Right lung (tissue), 5 donors: ENCODE data around the gene PAXX. TPM values are rescaled to one million over a fixed set of nuclear protein-coding genes. Genes with fewer than 3 reads are reported as not detected.
"Not testable (repeated sequence)": the region's sequence is repeated elsewhere in the genome, so short reads cannot be mapped to it uniquely, and the experiment has no call there.

Experiments
- DNase-seq, 2 donors: peaks; one replicate each; pipeline ENCODE4 v3.0.0-alpha.2; 2013
- polyA plus RNA-seq, 5 donors: library from polyadenylated mRNA; unstranded; fragments of 120-200 nt; gene quantifications; one replicate each; pipeline versions ENCODE4 v1.2.1 to v1.2.3, GENCODE V29; 2013; ENCODE audit warnings: inconsistent platforms in 1 of 5, low replicate concordance in 1 of 5; ENCODE audit not compliant: insufficient read length in 5 of 5, insufficient read depth in 1 of 5

Gene PAXX
- polyA plus RNA-seq, 5 donors = 26.2 to 57.5 (median 36.8) TPM

DNA sequence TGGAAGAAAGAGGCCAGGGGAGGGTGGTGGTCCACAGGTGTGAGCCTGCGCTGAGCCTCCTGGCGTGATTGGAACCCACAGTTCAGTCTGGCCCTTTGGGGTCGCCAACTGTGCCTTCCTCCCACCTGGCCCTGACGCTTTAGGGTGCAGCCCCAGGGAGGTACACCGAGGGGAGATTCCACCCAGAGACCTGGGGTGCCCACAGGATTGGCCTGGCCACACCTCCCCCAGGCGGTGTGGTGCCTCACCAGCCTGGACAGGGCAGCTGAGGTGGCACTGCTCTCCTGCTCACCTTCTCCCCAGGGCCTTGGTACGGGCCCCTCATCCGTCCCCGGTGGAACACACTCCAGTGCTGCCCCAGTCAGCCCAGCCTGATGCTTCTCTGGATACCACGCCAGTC, 5.1 kb downstream of the PAXX start:
- DNase-seq = no peak

DNA sequence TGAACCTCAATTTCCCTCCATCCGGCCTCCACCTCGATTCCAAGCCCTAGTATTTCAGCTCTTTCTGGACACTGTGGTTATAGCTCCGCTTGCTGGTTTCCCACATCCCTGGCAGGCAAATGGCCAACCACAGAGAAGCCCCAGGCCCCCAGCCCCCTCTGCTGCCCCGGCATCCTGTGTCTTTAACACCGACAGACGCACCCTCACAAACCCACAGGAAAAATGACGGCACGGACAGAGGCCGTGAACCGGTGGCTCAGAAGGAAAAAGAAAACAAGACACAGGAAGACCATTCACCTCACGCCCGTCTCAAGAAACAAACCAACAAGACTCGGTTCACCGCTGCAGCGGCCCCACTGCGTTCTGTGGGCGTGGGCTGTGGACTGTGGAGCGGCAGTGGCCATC, 5.6 kb downstream of the PAXX start:
- DNase-seq = no peak

DNA sequence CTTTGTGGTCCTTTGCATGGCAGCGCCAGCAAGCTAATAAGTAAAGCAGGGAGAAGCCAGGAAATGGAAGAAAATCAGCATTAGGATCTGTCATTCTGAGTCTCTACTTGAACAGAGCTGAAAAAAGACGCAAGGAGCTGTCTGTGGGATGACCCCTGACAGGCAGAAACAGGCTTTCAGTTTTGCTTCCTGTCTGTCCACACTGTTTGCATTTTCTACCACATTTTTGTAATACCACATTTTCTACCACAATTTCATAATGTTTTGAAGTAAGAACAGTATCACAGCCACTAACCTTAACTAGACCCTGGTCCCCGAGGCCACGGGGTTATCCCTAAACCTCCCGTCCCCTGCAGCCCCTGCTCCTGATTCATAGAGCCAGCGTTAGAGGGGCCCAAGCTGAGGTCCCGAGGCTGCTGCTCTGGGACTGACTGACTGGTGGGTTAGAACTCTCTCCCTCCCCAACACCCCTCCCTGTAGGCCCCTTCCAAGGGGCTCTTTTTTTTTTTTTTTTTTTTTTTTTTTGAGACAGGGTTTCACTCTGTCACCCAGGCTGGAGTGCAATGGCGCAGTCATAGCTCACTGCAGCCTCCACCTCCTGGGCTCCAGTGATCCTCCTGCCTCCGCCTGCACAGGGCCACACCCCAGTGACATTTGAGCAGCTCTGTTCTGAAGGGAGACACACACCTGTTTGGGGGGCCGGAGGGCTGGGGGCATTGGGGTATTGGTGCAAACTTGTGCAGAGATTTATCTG, 8.1 kb downstream of the PAXX start:
- no peak for DNase-seq

DNA sequence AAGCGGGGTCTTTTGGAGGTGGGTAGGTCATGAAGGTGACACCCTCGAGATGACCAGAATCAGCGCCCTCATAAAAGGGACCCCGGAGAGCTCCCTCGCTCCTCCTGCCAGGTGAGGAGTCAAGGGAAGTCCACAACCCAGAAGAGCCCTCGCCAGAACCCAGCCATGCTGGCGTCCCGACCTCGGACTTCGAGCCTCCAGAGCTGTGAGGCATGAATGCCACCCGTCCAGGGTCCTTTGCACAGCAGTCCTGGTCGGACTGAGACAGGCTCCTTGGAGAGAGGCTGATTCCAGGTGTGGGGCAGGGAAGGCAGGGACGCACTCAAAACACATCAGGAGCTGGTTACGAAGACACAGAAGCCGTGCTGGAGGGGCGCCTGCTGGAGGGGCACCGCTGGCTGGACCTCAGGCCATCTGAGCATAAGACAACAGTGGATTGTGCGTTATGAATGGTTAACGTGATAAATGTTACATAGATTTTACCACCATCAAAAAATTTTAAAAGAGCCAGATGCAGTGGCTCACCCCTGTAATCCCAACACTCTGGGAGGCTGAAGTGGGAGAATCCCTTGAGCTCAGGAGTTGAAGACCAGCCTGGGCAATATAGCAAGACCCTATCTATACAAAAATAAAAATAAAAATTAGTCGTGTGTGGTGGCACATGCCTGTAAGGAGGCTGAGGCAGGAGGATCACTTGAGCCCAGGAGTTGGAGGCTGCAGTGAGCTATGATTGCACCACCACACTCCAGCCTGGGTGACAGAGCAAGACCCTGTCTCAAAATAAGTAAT, 9.8 kb downstream of the PAXX start:
- no peak for DNase-seq

DNA sequence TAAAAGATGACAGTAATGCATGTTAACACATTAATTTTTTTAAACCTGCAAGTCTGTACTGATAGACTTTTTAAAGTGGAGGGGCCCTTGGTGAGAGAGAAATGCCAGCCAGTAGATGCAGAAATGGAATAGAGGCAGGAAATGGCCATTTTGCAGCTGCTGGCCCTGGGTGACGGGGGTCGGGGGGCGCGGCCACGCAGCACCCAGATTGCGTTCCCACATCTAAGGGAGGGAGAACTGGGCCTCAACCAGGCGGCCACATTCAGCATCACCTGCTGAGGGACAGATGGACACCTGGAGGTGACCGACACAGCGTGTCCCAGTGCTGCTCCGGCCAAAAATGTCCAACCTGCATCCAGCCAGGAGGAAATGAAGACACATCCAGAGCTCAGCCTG, 10.4 kb downstream of the PAXX start:
- no peak for DNase-seq

DNA sequence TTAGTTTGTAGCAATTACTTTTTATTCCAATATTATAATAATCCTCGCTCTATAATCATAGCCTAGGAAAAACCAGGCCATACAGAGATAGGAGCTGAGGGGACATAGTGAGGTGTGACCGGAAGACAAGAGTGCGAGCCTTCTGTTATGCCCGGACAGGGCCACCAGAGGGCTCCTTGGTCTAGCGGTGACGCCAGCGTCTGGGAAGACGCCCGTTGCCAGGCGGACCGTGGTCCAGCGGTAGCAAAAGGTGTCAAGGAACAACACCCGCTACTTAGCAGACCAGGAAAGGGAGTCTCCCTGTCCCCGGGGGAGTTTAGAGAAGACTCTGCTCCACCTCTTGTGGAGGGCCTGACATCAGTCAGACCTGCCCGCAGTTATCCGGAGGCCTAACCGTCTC, 12.1 kb downstream of the PAXX start:
- DNase-seq = not testable (repeated sequence)

DNA sequence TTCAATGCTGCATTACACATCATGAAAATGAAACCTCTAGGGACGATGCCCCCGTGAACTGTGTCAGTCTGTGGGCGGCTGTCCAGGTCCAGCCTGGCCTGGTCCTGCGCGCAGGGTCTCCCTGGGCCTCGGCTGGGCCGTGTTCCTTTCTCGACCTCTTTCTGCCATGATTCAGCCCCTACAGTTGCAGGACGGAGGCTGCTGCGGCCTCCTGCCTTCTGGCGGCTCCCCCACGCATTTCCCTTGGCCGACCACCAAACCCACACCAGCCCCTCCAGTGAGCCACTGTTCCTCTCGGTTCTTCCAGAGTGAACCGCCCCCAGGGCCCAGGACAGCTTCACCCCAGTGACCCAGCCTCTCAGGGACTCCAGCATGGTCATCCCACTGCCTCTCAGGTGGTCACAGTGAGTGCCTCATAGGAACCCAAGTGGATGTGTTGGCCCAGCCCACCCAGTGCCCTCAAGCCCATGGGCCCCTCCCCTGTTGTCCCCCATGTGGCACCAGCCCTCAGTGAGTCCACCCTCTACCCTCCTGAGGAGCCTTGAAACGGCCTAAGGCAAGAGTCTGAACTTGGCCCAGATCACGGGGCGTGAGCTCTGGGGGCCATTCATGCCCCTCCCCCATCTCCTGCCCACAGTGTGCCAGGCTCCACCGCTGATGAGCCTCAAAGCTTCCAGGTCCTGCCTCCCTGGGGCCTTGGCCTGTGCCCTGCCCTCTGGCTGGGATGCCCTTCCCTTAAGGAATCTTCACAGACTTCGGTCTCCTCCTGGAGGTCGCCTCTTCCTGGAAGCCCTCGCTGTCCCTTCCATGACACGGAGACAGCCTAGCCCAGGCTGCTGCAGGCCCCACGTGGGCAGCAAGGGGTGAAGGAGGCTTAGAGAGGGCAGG, 14.1 kb downstream of the PAXX start:
- DNase-seq = no peak

DNA sequence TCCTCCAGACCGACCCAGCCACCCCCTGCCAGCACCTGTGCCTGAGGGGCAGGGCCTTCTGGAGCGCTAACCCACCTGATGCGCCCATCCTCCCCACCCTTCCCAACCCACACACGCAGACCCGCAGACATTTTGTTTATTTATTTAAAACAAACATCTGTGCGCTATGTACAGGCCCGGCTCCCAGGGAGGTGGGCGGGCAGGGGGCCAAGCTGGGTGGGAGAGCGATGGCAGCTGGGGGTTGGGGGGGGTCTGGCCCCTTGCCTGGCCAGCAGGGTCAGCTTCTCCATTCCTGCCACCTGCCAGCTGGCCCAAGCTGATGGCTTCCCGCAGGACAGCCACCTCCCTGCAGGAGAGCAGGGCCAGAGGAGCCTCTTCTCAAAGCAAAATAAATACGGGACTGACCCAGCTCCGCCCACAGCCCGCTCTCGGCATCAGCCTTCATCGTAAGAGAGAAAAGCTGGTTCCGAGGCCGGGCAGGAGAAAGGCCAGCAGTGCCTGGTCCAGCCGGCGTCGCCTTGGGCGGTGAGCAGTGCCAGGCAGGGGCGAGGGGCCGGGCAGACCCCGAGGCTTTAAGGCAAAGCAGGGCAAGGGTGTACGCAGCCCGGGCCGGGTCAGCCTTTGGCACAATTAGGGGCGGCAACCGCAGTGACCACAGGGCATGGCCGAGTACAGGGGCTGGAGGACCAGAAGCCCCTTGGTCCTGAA, 15.0 kb downstream of the PAXX start:
- DNase-seq = no peak

DNA sequence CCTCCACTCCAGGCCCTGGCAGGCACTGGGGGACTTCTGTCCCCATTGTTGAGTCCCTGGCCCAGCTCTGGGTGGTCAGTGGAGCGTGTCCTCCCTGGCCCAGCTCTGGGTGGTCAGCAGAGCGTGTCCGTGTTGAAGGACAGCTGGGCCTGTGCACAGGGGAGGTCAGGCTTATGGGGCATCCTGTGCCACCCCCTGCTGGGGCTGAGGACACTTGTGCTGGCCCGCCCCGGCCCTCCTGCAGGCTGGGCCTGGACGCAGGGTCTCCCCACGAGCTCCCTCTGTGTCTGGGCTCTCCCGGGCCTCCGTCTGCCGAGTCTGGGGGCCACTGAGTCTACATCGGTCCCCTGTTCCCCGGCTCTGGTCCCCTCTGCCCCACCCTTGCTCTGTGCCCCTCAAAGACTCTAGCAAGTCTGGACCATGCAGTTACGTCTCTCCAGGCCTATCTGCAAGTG, 15.6 kb downstream of the PAXX start:
- DNase-seq = no peak

DNA sequence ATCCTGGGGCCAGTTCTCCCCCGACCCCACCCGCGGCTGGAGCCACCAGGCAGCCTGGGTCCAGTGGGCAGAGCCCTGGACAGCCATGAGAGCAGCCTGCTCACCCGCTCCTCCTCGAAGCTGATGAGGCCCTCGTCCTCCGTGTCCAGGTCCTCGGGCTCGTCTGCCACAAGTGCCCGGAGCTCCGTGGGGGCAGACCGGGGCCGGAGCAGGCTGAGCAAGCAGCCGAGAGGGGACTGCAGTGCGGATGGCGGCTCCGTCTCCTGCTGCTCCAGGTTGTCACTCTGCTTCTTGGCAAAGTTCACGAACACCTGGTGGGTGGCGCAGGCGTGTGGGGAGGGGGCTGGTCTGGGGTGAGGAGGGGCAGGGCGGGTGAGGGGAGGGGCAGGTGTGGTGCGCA, 16.1 kb downstream of the PAXX start:
- no peak for DNase-seq

DNA sequence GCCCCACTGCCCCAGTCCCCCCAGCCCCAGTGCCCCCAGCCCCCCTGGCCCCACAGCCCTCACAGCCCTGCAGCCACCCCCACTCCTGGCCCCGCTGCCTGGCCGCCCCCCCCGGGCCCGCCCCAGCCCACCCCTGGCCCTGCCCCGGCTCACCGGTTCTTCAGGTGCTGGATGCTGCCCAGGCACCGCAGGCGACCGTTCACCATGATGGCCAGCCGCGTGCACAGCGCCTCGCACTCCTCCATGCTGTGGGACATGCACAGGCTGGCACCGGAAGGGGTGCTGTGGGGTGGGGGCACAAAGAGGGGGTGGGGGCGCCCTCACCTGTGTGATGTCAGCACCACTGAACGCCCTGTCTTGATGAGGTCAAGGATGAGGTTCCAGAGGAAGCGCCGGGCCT, 17.0 kb downstream of the PAXX start:
- DNase-seq = no peak

DNA sequence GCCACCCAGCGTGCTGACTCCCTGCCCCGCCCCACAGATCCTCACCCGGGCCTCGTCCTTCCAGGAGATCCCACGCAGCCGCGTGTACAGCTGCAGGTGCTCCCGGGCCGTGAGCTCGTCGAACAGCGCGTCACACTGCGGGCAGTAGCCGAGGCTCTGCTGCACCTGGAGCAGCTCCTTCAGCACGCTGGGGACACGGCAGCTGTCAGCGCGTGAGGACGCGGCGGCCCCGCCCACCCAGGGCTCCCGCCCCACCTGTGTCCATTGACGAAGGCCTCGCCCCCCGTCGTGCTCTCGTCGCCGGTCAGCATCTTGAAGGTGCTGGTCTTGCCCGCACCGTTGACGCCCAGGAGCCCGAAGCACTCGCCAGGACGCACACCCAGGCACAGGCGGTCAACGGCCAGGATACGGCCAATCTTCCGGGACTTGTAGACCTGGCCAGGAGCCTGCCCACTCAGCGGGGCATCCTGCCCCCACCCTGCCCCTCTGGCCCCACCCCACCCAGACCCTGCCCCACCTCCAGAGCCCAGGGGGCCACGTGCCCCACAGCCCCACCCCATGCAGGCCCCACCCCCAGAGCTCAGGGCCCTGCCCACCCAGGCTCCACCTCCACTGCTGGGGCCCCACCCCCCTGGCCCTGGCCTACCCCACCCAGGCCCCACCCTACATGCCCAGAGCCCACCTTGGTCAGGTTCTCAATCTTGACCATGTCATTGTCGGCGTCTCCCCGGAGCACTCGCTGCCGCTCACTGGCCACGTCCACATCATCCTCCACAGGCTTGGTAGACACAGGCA, 17.9 kb downstream of the PAXX start:
- no peak for DNase-seq

DNA sequence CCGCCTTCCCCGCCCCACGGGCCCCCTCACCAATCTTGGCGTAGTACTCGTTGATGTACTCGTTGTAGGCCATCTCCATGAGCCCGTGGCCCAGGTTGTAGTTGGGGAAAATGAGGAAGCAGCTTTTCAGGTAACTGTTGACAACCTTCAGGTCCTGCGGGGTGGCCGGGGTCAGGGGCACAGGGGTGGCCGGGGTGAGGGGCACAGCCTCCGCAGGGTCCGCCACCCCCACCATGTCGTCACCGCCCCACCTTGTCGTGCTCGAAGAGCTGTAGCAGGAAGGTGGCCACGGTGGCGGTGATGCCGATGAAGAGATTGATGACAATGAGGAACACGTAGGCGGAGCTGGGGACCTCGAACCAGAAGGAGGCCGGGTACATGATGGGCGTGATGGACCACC, 18.9 kb downstream of the PAXX start:
- no peak for DNase-seq

DNA sequence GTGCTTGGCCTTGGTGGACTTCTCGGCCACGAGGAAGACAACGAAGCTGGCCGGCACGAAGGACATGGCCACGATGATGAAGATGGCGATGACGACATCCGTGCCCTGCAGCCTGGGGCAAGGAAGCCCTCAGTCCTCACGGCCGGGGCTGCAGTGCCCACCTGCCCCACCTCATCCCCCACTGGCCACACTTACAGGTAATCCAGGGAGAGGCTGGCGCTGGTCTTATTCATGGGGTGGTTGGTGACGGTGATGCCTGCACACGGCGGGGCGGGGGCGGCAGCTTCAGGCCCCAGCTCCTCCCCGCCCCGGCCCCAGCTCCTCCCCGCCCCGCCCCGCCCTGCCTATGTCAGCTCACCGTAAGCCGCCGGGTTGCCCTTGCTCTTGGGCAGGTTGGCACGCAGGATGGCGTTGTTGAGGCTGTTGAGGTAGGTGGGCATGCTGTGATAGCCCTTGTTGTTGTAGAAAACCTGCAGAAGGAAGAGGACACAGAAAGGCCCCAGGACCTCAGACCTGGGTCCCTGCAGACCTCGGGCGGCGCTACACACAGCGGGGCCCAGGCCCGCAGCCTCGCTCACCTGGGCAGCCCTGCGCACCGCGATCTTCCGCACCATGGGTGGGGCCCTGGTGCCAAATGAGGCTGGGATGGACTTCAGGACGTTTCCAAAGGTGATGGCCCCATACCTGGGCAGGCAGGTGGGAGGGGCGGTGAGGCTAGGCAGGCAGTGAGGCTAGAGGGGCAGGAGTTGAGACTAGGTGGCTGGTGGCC, 19.9 kb downstream of the PAXX start:
- no peak for DNase-seq

DNA sequence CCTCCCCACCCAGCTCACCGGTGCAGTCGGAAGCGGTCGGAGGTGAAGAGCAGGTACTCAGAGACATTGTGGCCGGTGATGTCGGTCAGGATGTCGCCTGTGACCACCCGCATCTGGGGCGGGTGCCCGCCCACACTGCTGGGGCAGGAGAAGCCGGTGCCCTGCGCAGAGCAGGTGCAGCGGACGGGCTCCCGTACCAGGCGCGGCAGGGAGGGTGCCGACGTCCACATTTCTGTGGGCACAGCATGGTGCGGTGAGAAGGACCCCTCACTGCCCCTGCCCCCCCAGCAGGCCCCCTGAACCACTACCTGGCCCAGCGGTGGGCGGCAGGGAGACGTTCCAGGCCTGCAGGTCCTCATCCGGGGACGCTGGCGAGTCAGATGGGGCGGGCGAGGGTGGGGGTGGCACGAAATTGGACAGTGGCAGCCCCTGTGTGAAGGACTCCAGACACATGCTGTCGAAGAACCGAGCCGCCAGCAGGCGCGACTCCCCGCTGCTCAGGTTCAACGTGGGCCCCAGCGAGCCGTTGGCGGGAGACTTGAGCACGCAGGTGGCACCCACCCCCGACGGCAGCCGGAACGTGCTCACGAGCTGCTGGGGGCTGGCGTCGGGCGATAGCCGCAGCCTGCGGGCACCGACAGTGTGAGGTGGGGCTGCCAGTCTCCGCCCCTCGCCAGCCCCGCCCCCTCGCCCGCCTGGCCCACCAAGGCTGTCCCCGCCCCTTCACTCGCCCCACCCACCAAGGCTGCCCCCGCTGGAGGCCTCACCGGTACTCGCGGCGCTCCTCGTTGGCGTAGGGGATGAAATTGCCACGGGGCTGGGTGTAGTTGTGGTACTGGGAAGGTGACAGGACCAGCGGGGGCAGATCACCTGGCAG, 20.7 kb downstream of the PAXX start:
- no peak for DNase-seq

DNA sequence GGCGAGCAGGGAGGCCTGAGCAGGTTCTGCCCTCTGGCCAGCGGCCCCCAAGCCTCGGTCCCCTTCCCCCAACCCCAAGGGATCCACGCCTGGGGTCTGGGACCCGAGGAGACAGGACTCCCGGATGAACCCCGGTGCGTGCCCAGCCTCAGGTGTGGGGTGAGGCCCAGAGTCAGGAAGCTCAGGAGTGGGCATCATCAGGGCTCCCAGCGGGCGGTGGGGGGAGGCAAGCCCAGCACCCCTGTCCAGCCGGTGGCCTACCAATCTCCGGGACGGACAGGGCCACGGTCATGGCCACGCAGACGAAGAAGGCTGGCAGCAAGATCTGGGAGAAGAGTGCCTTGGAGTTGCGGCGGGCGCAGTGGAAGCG, 21.3 kb downstream of the PAXX start:
- DNase-seq = no peak

DNA sequence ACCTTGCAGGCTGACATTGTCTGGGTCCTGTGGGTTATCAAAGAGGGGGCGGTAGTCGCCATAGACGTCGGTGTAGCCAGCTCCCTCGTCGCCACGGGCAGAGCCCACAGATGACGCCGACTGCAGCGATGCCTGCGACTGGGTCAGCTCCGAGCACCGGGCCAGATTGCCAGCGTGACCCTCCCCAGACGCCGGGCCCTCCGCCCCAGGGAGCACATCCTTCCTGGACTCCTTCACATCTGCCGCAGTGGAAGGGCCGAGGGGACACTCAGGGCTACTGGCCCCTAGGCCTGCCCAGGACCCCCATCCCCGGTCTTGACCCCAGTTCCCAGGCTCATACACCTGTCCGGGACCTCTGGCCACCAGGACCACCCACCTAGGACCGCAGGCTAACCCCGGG, 21.9 kb downstream of the PAXX start:
- no peak for DNase-seq

DNA sequence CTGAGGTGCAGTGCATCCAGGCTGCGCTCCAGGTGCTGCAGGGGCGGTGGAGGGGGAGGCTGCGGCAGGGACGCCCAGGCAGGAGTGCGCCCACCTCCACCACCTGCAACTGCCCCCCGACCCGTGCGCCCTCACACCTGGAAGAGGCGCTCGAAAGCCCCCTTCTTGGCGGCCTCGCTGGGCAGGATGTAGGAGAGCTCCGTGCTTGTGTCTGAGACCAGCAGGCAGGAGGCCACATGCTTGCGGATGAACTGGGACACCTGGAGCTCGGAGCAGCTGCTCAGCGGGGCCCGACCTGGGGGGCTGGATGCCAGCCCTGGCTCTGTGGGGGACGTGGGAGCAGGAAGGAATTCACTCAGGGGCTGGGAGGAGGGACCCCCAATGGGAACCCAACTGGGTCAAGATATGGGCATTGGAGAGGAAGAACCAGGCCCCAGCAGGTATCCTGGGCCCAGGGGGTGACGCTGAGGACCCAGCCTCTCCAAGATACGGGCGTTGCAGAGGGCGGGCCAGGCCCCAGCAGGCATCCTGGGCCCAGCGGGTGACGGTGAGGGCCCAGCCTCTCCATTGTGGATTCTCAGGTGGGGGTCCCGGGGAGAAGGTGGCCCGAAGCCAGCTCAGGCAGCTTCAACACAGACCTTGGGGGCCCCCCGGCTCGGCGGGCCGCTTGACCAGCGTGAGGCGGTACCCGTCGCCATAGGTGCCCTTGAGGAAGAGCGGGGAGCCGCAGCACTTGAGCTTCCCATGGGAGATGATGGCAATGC, 22.7 kb downstream of the PAXX start:
- DNase-seq = no peak
